Measurements from ENCODE around the gene TM9SF3.

TM9SF3 gene

GRCh38 chr10:96507044-96507443 is 79.8 kb downstream of the TM9SF3 start:
- no peak for DNase-seq

DNA sequence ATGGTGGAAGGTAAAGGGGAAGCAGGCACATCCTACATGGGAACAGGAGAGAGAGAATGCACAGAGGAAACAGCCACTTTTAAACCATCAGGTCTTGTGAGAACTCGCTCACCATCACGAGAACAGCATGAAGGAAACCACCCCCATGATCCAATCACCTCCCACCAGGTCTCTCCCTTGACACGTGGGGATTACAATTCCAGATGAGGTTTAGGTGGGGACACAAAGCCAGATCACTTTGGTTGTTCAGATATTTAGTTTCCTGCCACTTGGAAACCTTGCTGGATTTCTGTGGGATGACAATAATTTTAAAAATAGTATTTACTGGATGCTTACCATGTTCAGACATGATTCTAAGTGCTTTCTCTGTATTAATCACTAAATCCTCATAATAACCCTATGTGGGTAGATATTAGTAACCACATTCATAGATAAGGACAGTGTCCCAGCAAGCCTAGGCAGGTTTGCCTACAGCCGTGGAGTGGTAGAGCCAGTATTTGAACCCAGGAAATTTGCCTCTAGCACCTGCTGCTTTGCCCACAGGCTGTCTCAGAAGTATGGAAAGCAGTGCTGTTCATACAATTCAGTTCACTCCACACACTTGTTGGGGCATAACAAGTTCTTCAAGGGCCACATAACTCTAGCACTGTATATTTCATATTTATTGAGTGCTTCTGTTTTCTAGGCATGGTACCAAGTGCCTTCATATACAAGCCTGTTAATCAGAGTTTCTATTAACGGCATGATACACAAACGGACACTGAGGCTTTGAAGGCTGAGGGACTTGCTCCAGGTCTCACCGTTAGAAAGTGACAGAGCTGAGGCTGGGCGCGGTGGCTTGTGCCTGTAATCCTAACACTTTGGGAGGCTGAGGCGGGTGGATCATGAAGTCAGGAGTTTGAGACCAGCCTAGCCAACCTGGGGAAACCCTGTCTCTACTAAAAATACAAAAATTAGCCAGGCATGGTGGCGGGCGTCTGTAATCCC is 81.4 kb downstream of the TM9SF3 start:
- DNase-seq, result no peak

- DNase-seq, result no peak
Measured at GRCh38 chr10:96502561-96503282, 84.1 kb downstream of the TM9SF3 start.

- DNase-seq, result no peak
Measured at GRCh38 chr10:96501985-96502384, 84.8 kb downstream of the TM9SF3 start.

DNA sequence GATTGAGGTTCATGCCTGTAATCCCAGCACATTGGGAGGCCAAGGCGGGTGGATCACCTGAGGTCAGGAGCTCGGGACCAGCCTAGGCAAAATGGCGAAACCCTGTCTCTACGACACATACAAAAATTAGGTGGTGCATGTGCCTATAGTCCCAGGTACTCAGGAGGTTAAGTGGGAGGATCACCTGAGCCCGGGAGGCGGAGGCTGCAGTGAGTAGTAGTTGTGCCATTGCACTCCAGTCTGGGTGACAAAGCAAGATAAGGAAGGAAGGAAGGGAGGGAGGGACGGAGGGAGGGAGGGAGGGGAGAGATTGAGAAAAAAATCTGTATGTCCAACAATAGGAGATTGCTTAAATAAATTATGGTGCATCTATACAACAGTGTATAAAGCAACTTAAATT is 86.3 kb downstream of the TM9SF3 start:
- no peak for DNase-seq

- no peak for DNase-seq
Measured at GRCh38 chr10:96500050-96500449, 86.8 kb downstream of the TM9SF3 start.

DNA sequence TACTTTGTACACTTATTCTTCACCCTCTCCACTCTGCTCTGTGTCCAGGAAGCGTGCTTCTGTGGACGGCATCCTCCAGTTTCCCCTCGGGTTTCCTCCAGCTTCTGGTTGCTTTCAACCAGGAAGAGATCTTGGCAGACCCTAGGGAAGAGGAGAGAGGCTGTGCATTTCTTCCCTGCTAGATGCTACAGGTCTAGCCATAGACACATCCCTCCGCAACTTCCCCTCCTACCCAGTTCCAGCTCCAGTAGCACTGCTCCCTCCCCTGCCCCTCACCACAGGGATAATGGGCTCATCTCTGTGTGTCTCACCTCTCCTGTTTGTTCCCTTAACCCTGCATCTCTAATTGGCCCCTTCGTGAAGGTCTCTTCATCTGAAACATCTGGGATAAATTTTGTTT is 89.4 kb downstream of the TM9SF3 start:
- DNase-seq, result no peak

GRCh38 chr10:96496281-96496925 is 90.4 kb downstream of the TM9SF3 start:
- DNase-seq, result no peak

DNA sequence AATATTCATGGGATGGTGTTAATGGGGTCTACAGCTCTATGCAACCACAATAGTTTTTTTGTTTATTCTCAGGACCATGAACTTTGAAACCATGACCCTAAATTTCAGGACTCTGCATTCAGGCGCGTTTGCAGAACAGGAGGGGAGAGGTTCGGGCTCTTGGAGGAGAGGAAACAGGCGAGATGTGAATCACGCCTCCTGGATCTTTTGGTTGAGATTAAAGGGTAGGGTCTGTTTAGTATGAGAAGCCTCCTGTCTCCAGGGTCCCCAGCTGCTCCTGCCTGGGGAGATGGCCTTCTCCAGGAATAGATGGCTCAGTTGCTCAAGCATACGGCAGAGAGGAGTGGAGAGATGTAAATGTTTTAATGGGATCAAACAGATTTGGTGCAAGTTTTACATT is 91.3 kb downstream of the TM9SF3 start:
- no peak for DNase-seq

GRCh38 chr10:96494694-96495093 is 92.1 kb downstream of the TM9SF3 start:
- no peak for DNase-seq

- DNase-seq, result no peak
Measured at GRCh38 chr10:96493871-96494525, 92.8 kb downstream of the TM9SF3 start.

- DNase-seq, result no peak
Measured at GRCh38 chr10:96493254-96493653, 93.6 kb downstream of the TM9SF3 start.

GRCh38 chr10:96491303-96491702 is 95.5 kb downstream of the TM9SF3 start:
- no peak for DNase-seq

- no peak for DNase-seq
Measured at GRCh38 chr10:96488161-96488935, 98.5 kb downstream of the TM9SF3 start.

DNA sequence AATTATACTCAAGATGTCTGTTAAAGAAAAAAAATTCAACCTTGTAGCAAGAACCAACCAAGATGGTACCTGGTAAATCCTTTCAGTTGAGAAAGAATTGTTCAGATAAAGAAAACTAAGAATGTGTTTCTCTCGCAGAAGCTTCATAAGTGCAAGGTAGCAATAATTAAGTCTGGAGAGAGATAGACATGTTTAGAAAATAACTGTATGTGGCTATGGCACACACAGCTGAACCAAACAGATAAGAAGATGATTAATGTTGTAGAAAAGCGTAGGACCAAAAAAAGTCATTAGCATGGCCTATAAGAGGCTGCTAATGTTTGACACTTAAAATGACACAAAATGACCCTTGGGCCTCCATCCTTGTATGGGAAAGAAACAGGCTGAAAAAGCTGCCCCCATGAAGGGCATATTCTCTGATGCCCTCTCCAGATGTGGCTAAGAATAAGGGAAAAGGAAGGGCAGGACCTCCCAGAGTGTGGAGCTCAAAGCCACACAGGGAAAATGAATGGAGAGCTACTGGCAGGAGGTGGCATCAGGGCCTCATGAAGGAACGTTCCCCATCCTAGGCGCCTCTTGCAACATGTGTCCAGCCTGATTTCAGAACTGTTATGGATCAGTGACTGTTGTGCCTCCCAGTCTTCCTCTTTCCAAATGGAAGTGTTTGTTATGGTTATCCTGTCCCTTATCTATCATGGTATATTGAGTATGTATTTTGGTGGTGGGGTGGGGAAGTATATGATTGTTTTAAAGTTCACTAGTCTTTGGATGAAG is 103.8 kb downstream of the TM9SF3 start:
- no peak for DNase-seq

DNA sequence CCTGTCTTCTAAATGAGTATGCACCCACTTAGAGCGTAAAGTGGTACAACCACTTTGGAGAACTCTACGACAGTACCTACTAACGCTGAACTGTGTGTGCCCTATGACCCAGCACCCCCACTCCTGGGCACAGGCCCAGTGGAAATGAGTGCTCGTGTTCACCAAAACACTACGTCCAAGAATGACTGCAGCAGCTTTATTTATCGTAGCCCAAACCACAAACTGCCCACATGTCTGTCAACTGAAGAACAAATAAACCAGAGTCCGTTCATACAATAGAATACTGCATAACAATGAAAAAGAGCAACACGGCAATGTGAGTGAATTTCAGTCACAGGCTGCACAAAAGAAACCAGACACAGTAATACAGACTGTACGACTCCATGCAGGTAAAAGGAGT is 108.5 kb downstream of the TM9SF3 start:
- no peak for DNase-seq

- DNase-seq, result no peak
Measured at GRCh38 chr10:96473866-96474265, 112.9 kb downstream of the TM9SF3 start.

GRCh38 chr10:96470116-96470743 is 116.6 kb downstream of the TM9SF3 start:
- DNase-seq, result no peak

- no peak for DNase-seq
Measured at GRCh38 chr10:96468845-96469244, 118.0 kb downstream of the TM9SF3 start.
